K562 (cell line): ENCODE data around the gene DPH7. TPM values are rescaled to one million over a fixed set of nuclear protein-coding genes. Genes with fewer than 3 reads are reported as not detected.

ENCODE experiments used
- ATAC-seq: fragments of 200-7000 bp; cut with Tn5 transposase; 3 replicates; pipeline ENCODE4 v1.9.1; 2020; ENCODE audit warnings: moderate library complexity
- BruUV-seq: library from RNA; stranded (reverse); fragments of 400-500 nt; replicated peaks from 2 replicates; lab custom pipeline; 2021; lab: Mats Ljungman, UMichigan
- CTCF ChIA-PET: fragments of 300-600 bp; formaldehyde crosslinking; extraction: SDS; loops from one replicate; lab custom pipeline; 2021; ENCODE audit warnings: low intra/inter-chr PET ratio; lab: Yijun Ruan, JAX
- POLR2A ChIA-PET: fragments of 300-600, 350-650 bp; sonication (Branson Sonifier 250); formaldehyde crosslinking; extraction: SDS; loops from one replicate; lab custom pipeline; 2021; ENCODE audit warnings: antibody characterized with exemption, inconsistent platforms; lab: Yijun Ruan, JAX
- DNase-seq, 4 experiments: peaks; one replicate each; pipeline versions ENCODE4 v3.0.0 to v3.0.0-alpha.2; 2011 to 2018; ENCODE audit warnings: low spot score in 3 of 4, mixed read lengths in 3 of 4; ENCODE audit errors: extremely low read depth in 1 of 4
- FAIRE-seq: peaks from 2 replicates; lab custom pipeline; 2011; peaks lifted over from hg19 to GRCh38; lab: Jason Lieb, UNC
- H2AFZ ChIP-seq: 2 replicates; pipeline ENCODE4 v1.6.0; 2011; ENCODE audit warnings: low read depth, low read length, control low read depth, inconsistent platforms
- H3K27ac ChIP-seq: fragments of 200-600 bp; 3 replicates; pipeline ENCODE4 v1.8.0; 2011; ENCODE audit warnings: low read depth, mild to moderate bottlenecking, control low read depth, inconsistent platforms, low read length, moderate library complexity, mixed read lengths; ENCODE audit errors: extremely low read depth
- H3K27me3 ChIP-seq, 2 experiments: fragments of 300-600 bp in 1 of 2; 2 replicates in 1 of 2; 3 replicates in 1 of 2; pipeline versions ENCODE4 v1.6.0 to v1.8.0; 2011; ENCODE audit warnings: inconsistent platforms in 2 of 2, low read length in 2 of 2, mild to moderate bottlenecking in 1 of 2, mixed read lengths in 1 of 2, moderate library complexity in 1 of 2; ENCODE audit not compliant: control insufficient read depth in 2 of 2, insufficient read depth in 2 of 2
- H3K36me3 ChIP-seq: fragments of 300-600 bp; 3 replicates; pipeline ENCODE4 v1.8.0; 2011; ENCODE audit warnings: mild to moderate bottlenecking, low read length, inconsistent platforms; ENCODE audit not compliant: control insufficient read depth, insufficient read depth
- H3K4me1 ChIP-seq, 2 experiments: fragments of 200-600 bp in 1 of 2; replicated peaks in 1 of 2; 2 replicates in 1 of 2; 3 replicates in 1 of 2; pipeline versions ENCODE4 v1.5.1 to v1.8.0; 2011; ENCODE audit warnings: inconsistent platforms in 2 of 2, low read length in 2 of 2, mild to moderate bottlenecking in 1 of 2, mixed read lengths in 1 of 2, moderate library complexity in 1 of 2; ENCODE audit not compliant: control insufficient read depth in 2 of 2, insufficient read depth in 2 of 2
- H3K4me2 ChIP-seq: 2 replicates; pipeline ENCODE4 v1.6.1; 2011; ENCODE audit warnings: low read length, control low read depth, inconsistent platforms, mixed read lengths; ENCODE audit not compliant: insufficient read depth
- H3K4me3 ChIP-seq: fragments of 200-600 bp; sonication (generic), shearing (Covaris generic); 2 replicates; pipeline ENCODE4 v1.5.1; 2016; ENCODE audit warnings: control low read depth, inconsistent platforms
- H3K79me2 ChIP-seq: fragments of 200-600 bp; 3 replicates; pipeline ENCODE4 v1.8.0; 2011; ENCODE audit warnings: low read length, inconsistent platforms; ENCODE audit not compliant: control insufficient read depth, insufficient read depth
- H3K9ac ChIP-seq, 2 experiments: 2 replicates each; pipeline versions ENCODE4 v1.6.0 to v1.6.1; 2011; ENCODE audit warnings: low read depth in 2 of 2, low read length in 2 of 2, control low read depth in 1 of 2, inconsistent platforms in 1 of 2, mild to moderate bottlenecking in 1 of 2, mixed read lengths in 1 of 2; ENCODE audit not compliant: insufficient read depth in 1 of 2
- H3K9me1 ChIP-seq: one replicate; pipeline ENCODE4 v1.6.0; 2011; ENCODE audit warnings: inconsistent platforms, mild to moderate bottlenecking, low read length, moderate library complexity; ENCODE audit not compliant: control insufficient read depth, insufficient read depth
- H3K9me3 ChIP-seq: replicated peaks from 2 replicates; pipeline ENCODE4 v1.5.1; 2011; ENCODE audit warnings: low read depth, low read length, inconsistent platforms; ENCODE audit not compliant: control insufficient read depth, insufficient read depth
- H4K20me1 ChIP-seq: replicated peaks from 2 replicates; pipeline ENCODE4 v1.6.1; 2011; ENCODE audit warnings: low read length, inconsistent platforms, mixed read lengths; ENCODE audit not compliant: control insufficient read depth, insufficient read depth
- CBFA2T3 ChIP-seq: fragments of 450-650 bp; IDR thresholded peaks from 2 replicates; pipeline ENCODE4 v1.6.1; 2017
- E2F1 ChIP-seq: sonication (generic); formaldehyde crosslinking; IDR thresholded peaks from 2 replicates; pipeline ENCODE4 v1.8.1; 2023; ENCODE audit warnings: mild to moderate bottlenecking, missing genetic modification reagents, moderate library complexity
- E2F8 ChIP-seq: fragments of 450-650 bp; IDR thresholded peaks from 2 replicates; pipeline ENCODE4 v1.7.1; 2018; ENCODE audit warnings: mild to moderate bottlenecking, low read depth; ENCODE audit not compliant: partially characterized antibody
- FOXM1 ChIP-seq, 2 experiments: fragments of 450-650 bp in 1 of 2; sonication (generic) in 1 of 2; formaldehyde crosslinking in 1 of 2; IDR thresholded peaks; 2 replicates each; pipeline versions ENCODE4 v1.6.1 to v1.9.0; 2017 to 2022; ENCODE audit warnings: low read depth in 2 of 2, mild to moderate bottlenecking in 2 of 2, missing genetic modification reagents in 1 of 2, moderate library complexity in 1 of 2
- ID3 ChIP-seq, 2 experiments: fragments of 250-450 bp in 1 of 2; fragments of 450-650 bp in 1 of 2; sonication (Bioruptor Pico) in 1 of 2; IDR thresholded peaks; 2 replicates each; pipeline versions ENCODE4 v1.6.1 to v1.8.0; 2016 to 2021; ENCODE audit warnings: mild to moderate bottlenecking in 2 of 2, moderate library complexity in 2 of 2, missing compliant biosample characterization in 1 of 2, missing genetic modification characterization in 1 of 2
- L3MBTL2 ChIP-seq: fragments of 450-650 bp; IDR thresholded peaks from 2 replicates; pipeline ENCODE4 v1.6.1; 2016; ENCODE audit warnings: mild to moderate bottlenecking, moderate library complexity
- SIN3A ChIP-seq, 2 experiments: fragments of 150-350 bp in 1 of 2; IDR thresholded peaks; 2 replicates each; pipeline ENCODE4 v1.6.1; 2011 to 2016; ENCODE audit warnings: borderline replicate concordance in 2 of 2, low read depth in 2 of 2, low read length in 2 of 2, mild to moderate bottlenecking in 2 of 2, moderate library complexity in 2 of 2; ENCODE audit not compliant: control insufficient read depth in 1 of 2
- ZNF12 ChIP-seq: sonication (generic); formaldehyde crosslinking; IDR thresholded peaks from 2 replicates; pipeline ENCODE4 v1.4.0; 2020; ENCODE audit warnings: mild to moderate bottlenecking, missing genetic modification reagents
- ZNF395 ChIP-seq: fragments of 200-800 bp; sonication (Bioruptor generic); IDR thresholded peaks from 2 replicates; pipeline ENCODE4 v1.6.1; 2017; ENCODE audit warnings: missing genetic modification characterization, missing compliant biosample characterization
- ZNF398 ChIP-seq: fragments of 250-450 bp; sonication (Bioruptor Pico); IDR thresholded peaks from 2 replicates; pipeline ENCODE4 v1.8.0; 2021; ENCODE audit warnings: moderate library complexity, mild to moderate bottlenecking, inconsistent platforms
- WGBS: fragments of 100-300 bp; shearing (Covaris generic); methylation state at CpG from one replicate; pipeline ENCODE4 v1.1.6; 2016; ENCODE audit warnings: low coverage, mixed read lengths; ENCODE audit not compliant: insufficient coverage; ENCODE audit errors: missing lambda C conversion rate; 5-methylcytosine and 5-hydroxymethylcytosine counted together
- in situ Hi-C: fragments of 300-500 bp; cut with MboI; formaldehyde crosslinking; loops from 4 replicates; pipeline ENCODE4 v1.15.0; 2018; ENCODE audit warnings: inconsistent platforms, mixed read lengths
- intact Hi-C: fragments of 100-400 bp; cut with micrococcal nuclease; formaldehyde crosslinking; loops from 2 replicates; pipeline ENCODE4 v1.14.2; 2022
- polyA plus RNA-seq, 8 experiments: library from polyadenylated mRNA; depleted of rRNA in 4 of 8; stranded (reverse) in 5 of 8; unstranded in 3 of 8; fragments of >200 nt; fragmentation: Nextera tagmentation in 2 of 8; fragmentation: Illumina TruSeq in 1 of 8; extraction: Ambion mirVana in 2 of 8; extraction: Trizol in 1 of 8; gene quantifications; 2 replicates each; pipeline versions ENCODE4 v1.2.1 to v1.2.3, GENCODE V29; 2011 to 2014; ENCODE audit warnings: inconsistent platforms in 1 of 8, missing spikeins in 1 of 8
- total RNA-seq, 7 experiments: library from RNA; depleted of rRNA in 6 of 7; stranded (reverse); fragments of >200 nt in 6 of 7; fragmentation: Illumina TruSeq in 2 of 7; extraction: Trizol in 2 of 7; gene quantifications; 2 replicates each; pipeline versions ENCODE4 v1.2.1 to v1.2.3, GENCODE V29; 2011 to 2021; ENCODE audit warnings: low replicate concordance in 1 of 7

Gene DPH7
- total and polyA plus RNA-seq, 9 of the 15 experiments (the other 6 are each of a cell fraction or from before 2014, with no cell fraction given), result 13.9 to 68.6 (median 41.3) TPM

GRCh38 chr9:137521405-137521985 is 57.2 kb downstream of the DPH7 start:
- ATAC-seq, result no peak
- in situ Hi-C loops (no loop called here), intact Hi-C loops (no loop called here)
- Histone ChIP-seq H3K36me3 (no peaks in the 10 kb centered on the region), H3K9me1 (no peaks in the 10 kb centered on the region), H3K4me2 (no peak overlapping the region), H2AFZ (no peak overlapping the region), H3K9me3 (no peaks in the 10 kb centered on the region), H3K4me3 (no peak overlapping the region), H4K20me1 (no peaks in the 10 kb centered on the region), H3K9ac (no peak overlapping the region; a peak in 1 of 4 replicates), H3K27me3 (no peaks in the 10 kb centered on the region), H3K79me2 (no peaks in the 10 kb centered on the region), H3K4me1 (peaks cover 0 to 29% of the 10 kb centered on the region in 2 experiments; a peak in 3 of 5 replicates), H3K27ac (no peak overlapping the region)
- POLR2A ChIA-PET, result no interaction called here
- no peak for DNase-seq
- CTCF ChIA-PET, result no interaction called here
- WGBS, result 53% methylated on average over 18 of the region's 18 CpGs
- no TSS peak for BruUV-seq
- FAIRE-seq, result no peak
- TF ChIP-seq ZNF395 (CRISPR knock-in tag), result no peak
- TF ChIP-seq E2F8, result no peak
- TF ChIP-seq ZNF12 (CRISPR knock-in tag), result no peak
- TF ChIP-seq CBFA2T3, result no peak
- TF ChIP-seq L3MBTL2, result no peak
- TF ChIP-seq SIN3A (IDR thresholded peaks at IDR 0.05; ENCODE audit: borderline replicate concordance in 2 of 2, control insufficient read depth in 1 of 2, low read depth in 2 of 2, low read length in 2 of 2), result no peak
- TF ChIP-seq ID3 (CRISPR knock-in tag; IDR thresholded peaks at IDR 0.05), result no peak
- TF ChIP-seq ID3 (tag; IDR thresholded peaks at IDR 0.05), result no peak
- no peak for TF ChIP-seq FOXM1 (IDR thresholded peaks at IDR 0.05; ENCODE audit: low read depth)
- no peak for TF ChIP-seq FOXM1 (CRISPR knock-in tag; IDR thresholded peaks at IDR 0.05; ENCODE audit: low read depth)
- no peak for TF ChIP-seq E2F1 (CRISPR knock-in tag)
- no peak for TF ChIP-seq ZNF398 (CRISPR knock-in tag)
